OCI-LY7 (cell line): ENCODE results near the gene TMPRSS9. TPM values are rescaled to one million over a fixed set of nuclear protein-coding genes. Genes with fewer than 3 reads are reported as not detected.

ENCODE experiments used
- BruUV-seq: library from RNA; stranded (reverse); fragments of 400-500 nt; replicated peaks from 2 replicates; lab custom pipeline; 2021; lab: Mats Ljungman, UMichigan
- CTCF ChIA-PET: fragments of 300-600 bp; sonication (Branson Sonifier 250); formaldehyde crosslinking; loops from one replicate; lab custom pipeline; 2022; ENCODE audit warnings: antibody characterized with exemption; ENCODE audit not compliant: unreplicated experiment; lab: Charles Lee
- POLR2A ChIA-PET: fragments of 300-600 bp; sonication (Branson Sonifier 250); formaldehyde crosslinking; loops from one replicate; lab custom pipeline; 2022; ENCODE audit warnings: antibody characterized with exemption; lab: Charles Lee
- DNase-seq: peaks from one replicate; pipeline ENCODE4 v3.0.0-alpha.2; 2015; ENCODE audit warnings: low spot score
- H2AFZ ChIP-seq: fragments of 200-600 bp; sonication (generic), shearing (Covaris generic); 2 replicates; pipeline ENCODE4 v1.6.1; 2014; ENCODE audit warnings: mild to moderate bottlenecking, antibody characterized with exemption, low read length, moderate library complexity
- H3K27ac ChIP-seq: fragments of 200-600 bp; sonication (generic); 2 replicates; pipeline ENCODE4 v1.5.1; 2014; ENCODE audit warnings: mixed run types, low read depth, mild to moderate bottlenecking, moderate library complexity, low read length, inconsistent platforms; ENCODE audit not compliant: poor library complexity, severe bottlenecking
- H3K36me3 ChIP-seq: fragments of 200-600 bp; sonication (generic); 2 replicates; pipeline ENCODE4 v1.6.1; 2014; ENCODE audit warnings: mild to moderate bottlenecking, antibody characterized with exemption, low read length, moderate library complexity, mixed read lengths; ENCODE audit not compliant: insufficient read depth
- H3K4me1 ChIP-seq: fragments of 200-600 bp; sonication (generic); 2 replicates; pipeline ENCODE4 v1.5.1; 2014; ENCODE audit warnings: mild to moderate bottlenecking, low read length; ENCODE audit not compliant: insufficient read depth, poor library complexity, severe bottlenecking
- H3K4me2 ChIP-seq: fragments of 200-600 bp; sonication (generic); 2 replicates; pipeline ENCODE4 v1.6.1; 2014; ENCODE audit warnings: mild to moderate bottlenecking, low read length
- H3K4me3 ChIP-seq: fragments of 200-600 bp; sonication (generic); 2 replicates; pipeline ENCODE4 v1.5.1; 2014; ENCODE audit warnings: mild to moderate bottlenecking, low read depth, low read length; ENCODE audit not compliant: poor library complexity, severe bottlenecking
- H3K79me2 ChIP-seq: fragments of 200-600 bp; sonication (generic); 2 replicates; pipeline ENCODE4 v1.6.1; 2016; ENCODE audit warnings: low read depth, mild to moderate bottlenecking, low read length, moderate library complexity, mixed read lengths; ENCODE audit not compliant: insufficient read depth
- H3K9me2 ChIP-seq: fragments of 200-600 bp; sonication (generic); 2 replicates; pipeline ENCODE4 v1.6.1; 2016; ENCODE audit warnings: mild to moderate bottlenecking, low read length, mixed read lengths; ENCODE audit not compliant: insufficient read depth
- H3K9me3 ChIP-seq: fragments of 200-600 bp; sonication (generic); 2 replicates; pipeline ENCODE4 v1.6.1; 2014; ENCODE audit warnings: mild to moderate bottlenecking, mixed run types, low read length, mixed read lengths
- H4K20me1 ChIP-seq: fragments of 200-600 bp; sonication (generic); 2 replicates; pipeline ENCODE4 v1.6.1; 2014; ENCODE audit warnings: mild to moderate bottlenecking, antibody characterized with exemption, low read length, moderate library complexity, mixed read lengths; ENCODE audit not compliant: insufficient read depth
- EZH2phosphoT487 ChIP-seq: fragments of 200-600 bp; sonication (generic); IDR thresholded peaks from 2 replicates; pipeline ENCODE4 v1.6.1; 2018; ENCODE audit warnings: low read depth, borderline replicate concordance, mild to moderate bottlenecking, mixed run types, antibody characterized with exemption, low read length, moderate library complexity, mixed read lengths
- intact Hi-C: fragments of 100-400 bp; cut with micrococcal nuclease; formaldehyde crosslinking; loops from one replicate; pipeline ENCODE4 v1.10.0; 2022; ENCODE audit not compliant: unreplicated experiment
- total RNA-seq, 2 experiments: library from RNA; depleted of rRNA in 1 of 2; stranded (reverse); fragments of >200 nt in 1 of 2; shearing (Covaris generic) in 1 of 2; gene quantifications; 2 replicates each; pipeline ENCODE4 v1.2.3, GENCODE V29; 2014 to 2022
- TF ChIP-seq, protein P1 (sequence below): fragments of 200-600 bp; sonication (generic); conservative IDR thresholded peaks from 2 replicates; pipeline ENCODE4 v1.5.1; 2014; ENCODE audit warnings: mild to moderate bottlenecking, antibody characterized with exemption, low read length, moderate library complexity, mixed read lengths

The TMPRSS9 gene
- total RNA-seq, 2 experiments from 2014 or later = 0.44 TPM; not detected in 1

DNA sequence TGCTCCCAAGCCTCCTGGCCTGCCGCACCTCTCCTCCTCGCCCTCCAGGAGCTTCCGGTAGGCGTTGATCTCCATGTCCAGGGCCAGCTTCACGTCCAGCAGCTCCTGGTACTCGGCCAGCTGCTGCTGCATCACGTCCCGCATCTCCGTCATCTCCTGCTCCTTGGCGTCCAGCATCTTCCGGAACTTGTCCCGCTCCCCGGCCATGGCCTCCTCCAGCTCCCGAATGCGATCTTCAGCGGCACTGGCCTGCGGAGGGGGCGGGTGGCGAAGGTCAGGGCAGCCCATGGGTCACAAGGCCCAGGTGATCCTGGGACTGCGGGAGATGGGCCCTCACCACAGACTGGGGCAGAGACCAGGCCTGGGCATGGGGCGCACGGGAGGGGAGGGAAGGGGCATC is 74.2 kb downstream of the TMPRSS9 start:
- H2AFZ ChIP-seq = no peak overlapping the region
- no peaks in the 10 kb centered on the region for H3K79me2 ChIP-seq
- BruUV-seq = TSS peak; percentile 53
- H4K20me1 ChIP-seq = no peaks in the 10 kb centered on the region
- H3K4me2 ChIP-seq = no peak overlapping the region
- ChIA-PET CTCF (no interaction called here), POLR2A (interaction anchor here (0.8 kb wide), 1 partner anchor 9 kb away, joined by 3 read pairs; no protein-coding TSS in a partner anchor)
- DNase-seq = no peak
- no peaks in the 10 kb centered on the region for H3K4me1 ChIP-seq
- H3K4me3 ChIP-seq = no peak overlapping the region
- H3K27ac ChIP-seq = no peak overlapping the region
- TF ChIP-seq, protein P1, sequence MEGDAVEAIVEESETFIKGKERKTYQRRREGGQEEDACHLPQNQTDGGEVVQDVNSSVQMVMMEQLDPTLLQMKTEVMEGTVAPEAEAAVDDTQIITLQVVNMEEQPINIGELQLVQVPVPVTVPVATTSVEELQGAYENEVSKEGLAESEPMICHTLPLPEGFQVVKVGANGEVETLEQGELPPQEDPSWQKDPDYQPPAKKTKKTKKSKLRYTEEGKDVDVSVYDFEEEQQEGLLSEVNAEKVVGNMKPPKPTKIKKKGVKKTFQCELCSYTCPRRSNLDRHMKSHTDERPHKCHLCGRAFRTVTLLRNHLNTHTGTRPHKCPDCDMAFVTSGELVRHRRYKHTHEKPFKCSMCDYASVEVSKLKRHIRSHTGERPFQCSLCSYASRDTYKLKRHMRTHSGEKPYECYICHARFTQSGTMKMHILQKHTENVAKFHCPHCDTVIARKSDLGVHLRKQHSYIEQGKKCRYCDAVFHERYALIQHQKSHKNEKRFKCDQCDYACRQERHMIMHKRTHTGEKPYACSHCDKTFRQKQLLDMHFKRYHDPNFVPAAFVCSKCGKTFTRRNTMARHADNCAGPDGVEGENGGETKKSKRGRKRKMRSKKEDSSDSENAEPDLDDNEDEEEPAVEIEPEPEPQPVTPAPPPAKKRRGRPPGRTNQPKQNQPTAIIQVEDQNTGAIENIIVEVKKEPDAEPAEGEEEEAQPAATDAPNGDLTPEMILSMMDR = no peak
- no peak for TF ChIP-seq EZH2phosphoT487
- no peaks in the 10 kb centered on the region for H3K9me2 ChIP-seq
- peaks cover 78% of the 10 kb centered on the region for H3K36me3 ChIP-seq
- no peaks in the 10 kb centered on the region for H3K9me3 ChIP-seq
- intact Hi-C loops = no loop called here

DNA sequence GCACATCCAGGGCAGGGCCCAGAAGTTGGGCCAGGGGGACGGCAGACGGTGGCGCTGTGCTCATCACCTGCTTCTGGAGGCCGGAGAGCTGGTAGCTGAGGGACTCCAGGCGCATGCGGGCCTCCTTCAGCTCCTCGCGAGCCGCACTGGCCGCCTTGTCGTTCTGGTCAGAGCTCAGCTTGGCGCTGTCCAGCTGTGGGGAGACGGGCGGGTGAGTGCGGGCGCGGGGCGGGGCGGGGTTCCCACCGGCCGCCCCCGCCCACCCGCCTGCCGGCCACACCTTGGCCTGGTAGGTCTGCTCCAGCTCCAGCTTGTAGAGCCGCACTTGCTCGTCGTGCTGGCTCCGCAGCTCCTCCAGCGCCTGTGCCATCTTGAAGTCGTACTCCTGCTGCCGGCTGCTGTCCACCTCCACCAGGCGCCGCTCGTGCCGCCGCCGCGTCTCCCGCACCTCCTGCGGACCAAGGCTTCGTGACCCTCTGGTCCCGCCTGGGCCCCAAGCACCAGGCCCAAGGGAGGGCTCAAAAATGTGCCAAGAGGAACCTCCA is 74.7 kb downstream of the TMPRSS9 start:
- ChIA-PET POLR2A (no interaction called here), CTCF (no interaction called here)
- H3K27ac ChIP-seq = no peak overlapping the region

DNA sequence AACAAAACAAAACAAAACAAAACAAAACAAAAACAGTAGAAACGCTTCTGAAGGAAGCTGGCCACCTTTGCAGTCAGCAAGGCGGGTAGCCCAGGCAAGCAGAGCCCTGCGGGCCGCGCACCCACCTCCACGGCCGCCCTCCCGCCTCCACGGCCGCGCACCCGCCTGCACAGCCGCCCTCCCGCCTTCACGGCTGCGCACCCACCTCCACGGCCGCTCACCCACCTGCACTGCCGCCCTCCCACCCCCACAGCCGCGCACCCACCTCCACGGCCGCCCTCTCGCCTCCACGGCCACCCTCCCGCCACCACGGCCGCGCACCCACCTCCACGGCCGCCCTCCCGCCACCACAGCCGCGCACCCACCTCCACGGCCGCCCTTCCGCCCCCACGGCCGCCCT is 76.3 kb downstream of the TMPRSS9 start:
- no TSS peak for BruUV-seq
- Histone ChIP-seq H3K4me2 (no peak overlapping the region), H3K27ac (no peak overlapping the region), H3K9me3 (no peaks in the 10 kb centered on the region), H3K79me2 (no peaks in the 10 kb centered on the region), H3K4me1 (no peaks in the 10 kb centered on the region), H3K4me3 (no peak overlapping the region), H3K36me3 (peaks cover 72% of the 10 kb centered on the region), H3K9me2 (no peaks in the 10 kb centered on the region), H4K20me1 (no peaks in the 10 kb centered on the region), H2AFZ (no peak overlapping the region)
- ChIA-PET CTCF (no interaction called here), POLR2A (interaction anchor here (0.6 kb wide), 1 partner anchor 19 kb away, joined by 3 read pairs; no protein-coding TSS in a partner anchor)
- intact Hi-C loops = no loop called here
- TF ChIP-seq EZH2phosphoT487 = no peak
- TF ChIP-seq, protein P1 = no peak
- DNase-seq = no peak

More for the DNA sequence above, 74.7 kb downstream of the TMPRSS9 start:
- Histone ChIP-seq H3K9me2 (no peaks in the 10 kb centered on the region), H3K4me1 (no peaks in the 10 kb centered on the region), H3K79me2 (no peaks in the 10 kb centered on the region), H3K36me3 (peaks cover 76% of the 10 kb centered on the region), H3K4me3 (no peak overlapping the region), H3K9me3 (no peaks in the 10 kb centered on the region), H4K20me1 (no peaks in the 10 kb centered on the region), H3K4me2 (no peak overlapping the region), H2AFZ (no peak overlapping the region)
- BruUV-seq = no TSS peak
- intact Hi-C loops = no loop called here
- no peak for TF ChIP-seq EZH2phosphoT487
- TF ChIP-seq, protein P1 = no peak
- no peak for DNase-seq
